Head of caudate nucleus (tissue), 42 donors: Measurements from ENCODE around the gene CELF4.
A peak's percentile ranks its signal among the peaks of the same experiment; 100 is the strongest.

Source experiments
- DNase-seq, 42 donors: peaks; one replicate each; pipeline versions ENCODE4 v3.0.0 to v3.0.0-alpha.2; 2020 to 2021; ENCODE audit warnings: mixed read lengths in 7 of 42
- intact Hi-C: fragments of 100-400 bp; cut with DNase I; formaldehyde crosslinking; loops from one replicate; pipeline ENCODE4 v1.15.0; 2022

Gene CELF4

GRCh38 chr18:37534627-37535026 is 31.0 kb downstream of the CELF4 start:
- intact Hi-C loops: no loop called here

GRCh38 chr18:37533647-37534584 is 31.7 kb downstream of the CELF4 start:
- intact Hi-C loops: no loop called here
- DNase-seq: peak in 4 of 42 donors; percentile 28 to 54 (median 41)

More at GRCh38 chr18:37534627-37535026, 31.0 kb downstream of the CELF4 start:
- no peak for DNase-seq

- DNase-seq: peak in 12 of 42 donors; percentile 29 to 58 (median 36)
- intact Hi-C loops: no loop called here
Observed at GRCh38 chr18:37532917-37533316, 32.7 kb downstream of the CELF4 start.

- DNase-seq: no peak
- intact Hi-C loops: no loop called here
Observed at GRCh38 chr18:37529863-37530262, 35.7 kb downstream of the CELF4 start.

- intact Hi-C loops: no loop called here
- peak in 26 of 42 donors; percentile 33 to 79 (median 53) for DNase-seq
Observed at GRCh38 chr18:37529296-37529695, 36.3 kb downstream of the CELF4 start.

GRCh38 chr18:37527395-37527794 is 38.2 kb downstream of the CELF4 start:
- DNase-seq: no peak

GRCh38 chr18:37525262-37525585 is 40.4 kb downstream of the CELF4 start:
- no peak for DNase-seq
- intact Hi-C loops: no loop called here

More at GRCh38 chr18:37527395-37527794, 38.2 kb downstream of the CELF4 start:
- intact Hi-C loops: no loop called here

GRCh38 chr18:37524498-37525261 is 40.9 kb downstream of the CELF4 start:
- intact Hi-C loops: no loop called here
- DNase-seq: no peak

- intact Hi-C loops: no loop called here
- no peak for DNase-seq
Observed at GRCh38 chr18:37524139-37524497, 41.5 kb downstream of the CELF4 start.

GRCh38 chr18:37521510-37522465 is 43.8 kb downstream of the CELF4 start:
- intact Hi-C loops: no loop called here
- peak in 14 of 42 donors; percentile 32 to 71 (median 54) for DNase-seq

GRCh38 chr18:37520508-37520907 is 45.1 kb downstream of the CELF4 start:
- no peak for DNase-seq
- intact Hi-C loops: no loop called here

- DNase-seq: no peak
- intact Hi-C loops: no loop called here
Observed at GRCh38 chr18:37519510-37520135, 46.0 kb downstream of the CELF4 start.

GRCh38 chr18:37516361-37516853 is 49.2 kb downstream of the CELF4 start:
- DNase-seq: no peak

GRCh38 chr18:37514953-37515352 is 50.6 kb downstream of the CELF4 start:
- no peak for DNase-seq
- intact Hi-C loops: no loop called here

More at GRCh38 chr18:37516361-37516853, 49.2 kb downstream of the CELF4 start:
- intact Hi-C loops: no loop called here

GRCh38 chr18:37512400-37512799 is 53.2 kb downstream of the CELF4 start:
- intact Hi-C loops: no loop called here
- DNase-seq: no peak

- no peak for DNase-seq
- intact Hi-C loops: no loop called here
Observed at GRCh38 chr18:37511721-37512298, 53.8 kb downstream of the CELF4 start.

GRCh38 chr18:37509600-37509999 is 56.0 kb downstream of the CELF4 start:
- intact Hi-C loops: no loop called here
- DNase-seq: no peak

- intact Hi-C loops: no loop called here
- no peak for DNase-seq
Observed at GRCh38 chr18:37508207-37508606, 57.4 kb downstream of the CELF4 start.
